ENCODE measurements around the gene ODAD3. TPM values are rescaled to one million over a fixed set of nuclear protein-coding genes. Genes with fewer than 3 reads are reported as not detected.
"Not testable (repeated sequence)": the region's sequence is repeated elsewhere in the genome, so short reads cannot be mapped to it uniquely, and the experiment has no call there.

The ODAD3 gene
- polyA plus RNA-seq, 3 donors: 2.0 to 2.3 (median 2.1) TPM

- no peak for DNase-seq
Observed at GRCh38 chr19:11445141-11445540, 10.2 kb upstream of the ODAD3 start.

DNA sequence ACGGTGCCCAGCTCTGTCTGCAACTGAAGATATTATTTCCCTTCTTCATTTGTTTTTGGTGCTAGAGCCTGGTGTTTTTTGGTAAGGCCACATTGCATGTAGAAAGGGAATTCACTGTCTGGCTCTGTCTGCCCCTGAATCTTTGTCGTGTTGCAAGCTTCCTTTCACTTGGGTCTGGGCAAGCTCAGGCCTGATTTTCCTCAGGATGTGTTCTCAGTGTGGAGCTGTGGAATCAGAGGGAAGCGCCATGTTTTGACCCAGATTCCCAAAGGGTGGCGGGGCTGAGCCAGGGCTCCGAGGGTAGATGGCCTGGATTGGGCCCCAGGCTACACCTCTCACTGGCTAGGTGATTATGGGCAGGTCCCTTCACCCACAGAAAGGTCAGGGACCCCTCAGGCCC, 9.1 kb upstream of the ODAD3 start:
- DNase-seq: no peak

GRCh38 chr19:11437955-11438354, 3.0 kb upstream of the ODAD3 start:
- DNase-seq: no peak

- DNase-seq: no peak
Observed at GRCh38 chr19:11435833-11436313, 952 bp upstream of the ODAD3 start.

GRCh38 chr19:11434703-11435056, 241 bp downstream of the ODAD3 start:
- DNase-seq: no peak

GRCh38 chr19:11433526-11433925, 1.4 kb downstream of the ODAD3 start:
- DNase-seq: not testable (repeated sequence)

DNA sequence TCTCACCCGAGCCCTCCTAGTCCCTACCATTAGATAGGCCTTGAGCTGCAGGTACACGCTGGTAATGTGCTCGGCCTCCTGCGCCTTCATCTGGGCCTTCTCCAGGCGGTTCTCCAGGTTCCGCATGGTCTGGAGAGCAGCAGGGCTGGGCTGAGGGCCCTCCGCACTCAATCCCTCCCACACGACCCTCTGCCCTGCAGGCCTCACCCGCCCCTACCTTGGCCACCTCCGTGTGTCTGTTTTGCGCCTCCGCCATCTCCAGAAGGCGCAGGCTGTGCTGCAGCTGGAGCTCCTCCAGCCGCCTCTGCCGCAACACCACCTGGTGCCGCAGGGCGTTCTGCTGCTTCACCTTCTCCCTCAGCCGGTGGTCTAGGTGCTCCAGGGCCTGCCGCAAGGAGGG, 8.3 kb downstream of the ODAD3 start:
- DNase-seq: no peak

DNA sequence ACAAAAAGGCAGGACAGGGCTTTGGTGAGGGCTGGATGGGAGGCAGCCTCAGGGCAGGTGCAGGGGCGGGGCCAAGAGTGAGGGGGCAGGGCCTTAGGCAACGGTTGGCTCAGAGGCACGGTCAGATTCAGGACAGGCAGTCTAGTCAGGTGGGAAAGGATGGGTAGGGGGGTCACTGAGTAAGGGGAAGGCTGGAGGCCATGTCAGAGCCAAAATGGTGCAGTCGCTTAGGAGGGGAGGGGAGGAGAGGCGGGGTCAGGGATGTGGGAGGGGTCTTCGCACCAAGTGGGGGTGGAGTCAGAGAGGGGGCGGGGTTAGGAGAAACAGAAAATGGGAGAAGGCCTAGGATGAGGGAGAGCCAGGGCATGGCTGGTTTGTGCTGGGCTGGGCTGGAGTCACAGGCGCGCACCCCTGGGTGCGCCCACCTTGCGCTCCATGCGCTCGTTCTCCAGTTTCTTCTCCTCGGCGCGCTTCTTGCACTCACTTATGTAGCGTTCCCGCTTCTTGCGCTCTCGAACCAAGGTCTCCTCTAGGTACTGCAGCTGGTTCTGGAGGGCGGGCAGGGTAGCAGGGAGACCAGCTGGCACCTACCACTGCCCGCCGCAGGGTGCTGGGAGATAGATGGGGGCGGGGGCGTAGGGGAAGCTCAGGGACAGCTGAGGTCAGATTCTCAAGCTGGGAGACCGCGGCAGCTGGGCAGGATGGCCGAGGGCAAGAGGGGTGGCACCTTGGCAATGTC, 9.0 kb downstream of the ODAD3 start:
- no peak for DNase-seq

GRCh38 chr19:11423791-11424181, 11.1 kb downstream of the ODAD3 start:
- no peak for DNase-seq

DNA sequence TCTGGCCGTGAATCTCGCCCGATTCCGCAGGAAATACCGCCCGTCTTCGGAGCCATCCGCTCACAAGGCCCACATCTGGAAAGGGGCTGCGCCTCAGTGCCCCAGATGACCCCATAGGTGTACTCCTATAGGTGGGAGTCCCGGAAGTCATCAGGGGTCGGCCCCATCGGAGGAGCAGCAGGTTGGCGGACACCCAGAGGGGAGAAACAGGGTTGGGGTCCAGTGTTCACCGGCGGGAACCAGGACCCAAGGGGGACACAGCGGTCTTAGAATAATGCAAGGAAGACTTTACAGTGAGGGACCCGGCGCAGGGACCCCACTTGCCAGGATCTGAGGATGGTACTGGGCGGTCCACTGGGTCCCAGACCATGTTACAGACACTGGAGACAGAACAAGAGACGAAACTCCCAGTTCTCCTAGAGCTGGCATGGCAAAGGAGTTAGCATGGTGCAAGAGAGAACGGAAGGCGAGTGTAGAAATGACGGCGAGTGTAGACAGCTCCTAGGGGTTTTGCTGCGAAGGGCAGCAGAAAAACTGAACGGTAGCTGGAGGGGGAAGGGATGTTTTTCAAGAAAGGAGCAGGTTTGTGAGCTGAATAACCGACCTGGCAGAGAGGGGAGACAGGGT, 11.6 kb downstream of the ODAD3 start:
- no peak for DNase-seq

DNA sequence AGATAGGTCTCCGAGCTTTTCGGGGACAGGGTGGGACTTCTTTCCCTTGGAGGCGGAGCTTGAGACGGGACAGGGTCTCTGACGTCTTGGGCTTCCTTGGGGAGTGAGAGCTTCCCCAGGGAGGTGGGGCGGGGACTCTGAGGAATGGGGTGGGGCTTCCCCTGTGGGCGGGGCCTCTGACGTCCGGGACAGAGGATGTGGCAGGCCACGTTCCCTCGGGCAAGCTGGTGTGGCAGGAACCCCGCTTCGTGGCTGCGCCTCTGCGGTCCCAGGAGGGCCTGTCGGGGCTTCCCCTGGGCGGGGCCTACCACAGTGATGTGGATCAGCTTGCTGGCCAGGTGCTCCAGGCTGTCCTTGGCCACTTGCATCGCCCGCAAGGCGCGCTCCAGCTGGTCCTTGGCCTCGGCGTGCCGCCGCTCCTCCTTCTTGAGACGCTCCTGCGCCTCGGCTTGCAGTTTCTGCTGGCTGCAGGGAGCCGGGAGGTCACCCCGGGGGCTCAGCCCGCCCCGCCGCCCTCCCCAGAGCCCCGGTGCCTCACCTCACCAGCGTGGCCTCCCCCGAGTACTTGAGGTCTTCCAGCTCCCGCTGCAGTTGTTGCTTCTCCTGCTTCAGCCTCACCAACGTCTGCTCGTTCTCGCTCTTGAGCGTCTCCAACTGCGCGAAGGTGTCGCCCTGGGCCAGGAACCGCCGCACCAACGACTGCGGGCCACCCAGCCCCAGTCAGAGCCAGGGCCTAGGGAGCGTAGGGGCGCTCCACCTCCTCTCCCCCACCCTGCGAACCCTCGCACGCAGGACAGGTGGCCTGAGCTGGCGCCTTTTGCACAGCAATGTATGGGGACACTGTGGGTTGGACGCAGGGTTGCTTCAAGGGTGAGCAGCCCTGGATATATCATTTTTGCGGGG, 12.5 kb downstream of the ODAD3 start:
- no peak for DNase-seq

DNA sequence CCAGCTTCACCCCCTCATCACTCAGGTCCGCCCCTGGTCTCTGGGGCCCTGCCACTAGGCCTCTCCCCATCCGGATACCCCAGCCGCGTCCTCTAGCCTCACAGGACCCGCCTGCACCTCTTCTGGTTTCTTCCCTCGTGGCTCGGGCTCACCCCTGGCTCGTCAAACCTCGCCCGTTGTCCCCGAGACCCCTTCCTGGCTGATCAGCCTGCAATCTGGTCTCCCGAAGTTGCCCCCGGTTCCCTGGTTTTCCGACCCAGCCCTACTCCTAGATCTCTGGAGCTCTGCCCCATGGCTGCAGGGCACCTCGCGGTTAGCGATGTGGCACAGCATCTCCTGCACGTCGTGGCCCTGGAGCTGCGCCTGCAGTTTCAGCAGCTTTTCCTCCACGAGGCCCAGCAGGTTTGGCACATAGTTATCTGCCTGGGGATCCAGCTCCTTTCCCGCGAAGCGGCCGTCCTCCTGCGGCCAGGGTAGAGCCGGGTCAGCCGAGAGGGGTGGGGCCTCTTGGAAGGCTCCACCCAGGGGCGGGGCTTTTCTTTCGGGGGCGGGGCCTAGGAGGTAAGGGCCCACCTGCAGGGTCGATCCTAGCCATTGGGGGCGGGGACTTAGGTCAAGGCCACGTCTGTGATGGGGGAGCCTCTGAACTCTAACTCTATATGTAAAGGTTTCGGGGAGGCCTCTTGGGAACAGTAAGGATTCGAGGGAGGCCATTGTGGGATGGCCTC, 13.4 kb downstream of the ODAD3 start:
- no peak for DNase-seq

- no peak for DNase-seq
Observed at GRCh38 chr19:11420429-11421370, 14.2 kb downstream of the ODAD3 start.

DNA sequence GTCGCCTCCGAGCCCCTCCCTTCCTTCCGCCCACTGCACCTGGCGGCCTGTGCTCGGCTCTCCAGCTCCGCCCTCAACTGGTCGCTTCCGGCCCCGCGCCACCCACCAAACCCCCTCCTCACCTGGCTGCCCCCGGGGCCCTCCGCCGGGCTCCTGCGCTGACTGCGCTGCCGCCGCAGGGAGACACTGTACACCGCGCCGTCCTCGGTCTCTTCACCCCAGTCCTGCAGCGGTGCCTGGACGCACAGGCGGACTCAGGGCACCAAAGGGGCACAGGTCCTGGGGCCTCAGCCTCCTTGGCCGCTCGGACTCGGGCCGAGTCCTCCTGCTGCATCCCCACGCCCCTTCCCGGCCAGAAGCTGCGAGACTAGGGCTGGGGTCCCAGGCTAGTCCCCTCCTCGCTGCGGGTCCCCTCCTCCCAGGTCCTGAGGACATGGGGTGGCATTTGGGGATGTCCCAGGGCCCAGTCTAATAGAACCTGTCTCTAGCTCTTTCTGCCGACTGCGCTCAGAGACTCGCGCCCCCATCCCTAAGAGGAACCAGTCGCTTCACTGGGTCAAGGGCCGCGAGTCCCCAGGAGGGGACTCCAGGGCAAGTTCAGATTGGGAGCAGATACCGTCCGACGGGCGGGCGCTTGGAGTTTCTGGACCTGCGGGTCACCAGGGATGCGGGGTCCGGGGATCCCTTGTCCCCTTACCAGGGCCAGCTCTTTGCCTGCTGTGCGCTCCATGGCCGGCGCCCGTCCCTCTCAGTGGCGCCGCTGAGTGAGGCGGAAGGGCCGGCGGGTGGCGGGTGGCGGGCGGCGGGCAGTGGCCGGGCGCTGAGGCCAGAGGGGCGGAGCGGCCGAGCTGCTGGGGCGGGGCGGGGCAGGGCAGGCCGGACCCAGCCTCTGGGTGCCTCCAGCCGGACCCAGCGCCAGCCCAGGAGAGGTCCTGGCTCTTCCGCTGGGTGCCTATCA, 16.1 kb downstream of the ODAD3 start, which contains the start of gene RGL3:
Gene RGL3 (minus strand): TSS at position 766 of the 958 bp plus-strand sequence. CDS start 36 bp downstream, at position 730.
- DNase-seq: peak; percentile 70

DNA sequence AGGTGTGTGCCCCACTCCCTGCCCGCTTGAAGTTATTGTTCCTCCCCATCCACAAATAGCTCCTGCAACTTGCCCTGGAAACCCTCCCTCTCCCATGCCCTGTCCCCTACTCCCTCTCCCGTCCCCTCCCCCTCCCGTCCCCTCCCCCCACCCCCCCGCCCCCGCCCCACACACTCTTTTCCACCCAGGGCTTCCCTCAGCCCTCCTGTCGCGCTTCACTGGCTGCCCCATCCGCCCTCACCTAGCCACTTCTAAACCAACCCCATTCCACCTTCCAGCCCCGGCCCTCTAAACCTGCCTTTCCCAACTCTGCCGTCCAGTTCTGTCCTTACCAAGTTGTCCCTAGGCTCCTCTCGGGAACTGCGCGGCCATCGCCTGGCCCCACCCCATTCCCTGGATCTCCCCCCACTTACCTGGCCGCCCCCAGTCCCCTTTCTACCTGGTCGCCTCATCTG, 16.8 kb downstream of the ODAD3 start:
- DNase-seq: no peak

DNA sequence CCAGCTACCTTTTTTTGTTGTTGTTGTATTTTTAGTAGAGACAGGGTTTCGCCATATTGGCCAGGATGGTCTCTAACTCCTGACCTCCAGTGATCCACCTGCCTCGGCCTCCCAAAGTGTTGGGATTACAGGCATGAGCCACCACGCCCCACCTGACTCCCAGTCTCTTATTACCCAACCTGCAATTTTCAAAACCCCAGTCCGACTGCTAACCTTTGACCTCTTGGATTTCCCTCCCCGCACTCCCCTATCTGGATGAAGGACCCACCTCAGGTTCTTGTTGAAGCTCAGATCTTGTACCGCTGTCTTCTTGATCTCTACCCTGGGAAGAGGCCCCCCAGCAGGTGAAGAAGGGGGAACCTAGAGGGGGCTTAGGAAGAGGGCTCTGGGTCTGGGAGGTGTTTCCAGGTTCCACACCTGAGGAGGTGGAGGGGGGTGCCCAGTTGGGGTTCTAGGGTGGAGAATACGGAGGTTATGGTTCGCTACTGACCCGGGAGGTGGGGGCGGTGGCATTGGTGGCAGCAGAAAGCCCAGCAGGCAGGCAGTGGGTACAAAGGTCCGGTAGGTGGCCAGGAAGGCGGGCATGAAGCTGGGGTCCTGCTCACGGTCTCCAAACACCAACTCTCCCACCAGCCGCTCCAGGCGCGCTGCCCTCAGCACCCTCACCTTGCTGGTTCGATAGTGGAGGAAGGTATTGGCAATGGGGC, 18.4 kb downstream of the ODAD3 start:
- no peak for DNase-seq

DNA sequence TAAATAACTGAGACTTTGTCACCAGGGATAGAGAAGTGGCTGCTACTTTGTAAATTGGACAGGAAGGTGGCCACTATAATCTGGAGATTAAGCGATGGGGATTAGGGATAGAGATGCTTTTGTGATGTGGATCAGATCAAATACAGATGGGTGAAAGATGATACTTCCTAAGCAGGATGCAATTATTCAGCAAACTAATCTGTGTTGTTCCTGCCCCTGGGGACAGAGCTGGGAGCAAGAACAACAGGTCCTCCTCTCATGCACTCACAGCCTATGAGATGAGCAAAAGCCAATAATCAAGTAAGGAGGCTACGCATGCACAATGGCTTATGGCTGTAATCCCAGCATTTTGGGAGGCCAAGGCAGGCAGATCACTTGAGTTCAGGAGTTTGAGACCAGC, 20.4 kb downstream of the ODAD3 start:
- no peak for DNase-seq

- DNase-seq: no peak
Observed at GRCh38 chr19:11410682-11411081, 24.2 kb downstream of the ODAD3 start.

GRCh38 chr19:11408591-11408990, 26.3 kb downstream of the ODAD3 start:
- no peak for DNase-seq
